ENCODE measurements around the gene MGP. TPM values are rescaled to one million over a fixed set of nuclear protein-coding genes. Genes with fewer than 3 reads are reported as not detected.

Gene MGP
- total RNA-seq, 2 experiments from 2014 or later: 1.3 to 1.8 TPM

DNA sequence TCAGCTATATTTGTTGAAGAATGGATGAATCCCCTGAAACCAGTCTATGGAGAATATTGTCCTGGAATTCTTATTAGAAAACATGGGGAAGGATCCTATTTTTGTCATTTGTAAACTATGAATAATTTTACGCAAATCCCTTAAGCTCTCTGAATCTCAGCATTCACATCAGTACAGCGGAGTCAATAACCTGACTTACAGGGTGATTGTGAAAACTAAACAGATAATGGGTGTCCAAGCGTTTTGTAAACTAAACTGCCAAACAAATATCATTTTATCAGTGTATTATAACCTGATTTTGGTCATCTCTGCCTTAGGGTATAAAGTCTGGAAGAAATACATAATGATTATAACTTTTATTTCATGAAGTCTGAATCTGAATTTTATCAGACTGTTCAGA, 52.3 kb downstream of the MGP start:
- CTCF ChIA-PET: no interaction called here

More for the DNA sequence above, 52.3 kb downstream of the MGP start:
- Mint-ChIP-seq H3K27ac (no peak overlapping the region), H3K27me3 (peaks cover 24% of the 10 kb centered on the region), H3K9me3 (no peaks in the 10 kb centered on the region), H3K36me3 (ENCODE audit: low read depth) (no peaks in the 10 kb centered on the region), H3K4me1 (ENCODE audit: low read depth) (no peaks in the 10 kb centered on the region), H3K4me3 (no peak overlapping the region)
- DNase-seq (no peak), ATAC-seq (ENCODE audit: poor library complexity) (no peak)
- Histone ChIP-seq H3K27me3 (ENCODE audit: control insufficient read depth in 1 of 2, insufficient read depth in 2 of 2, low read length in 2 of 2) (peaks cover 0 to 8% of the 10 kb centered on the region in 2 experiments), H3K4me1 (ENCODE audit: insufficient read depth, low read length) (no peaks in the 10 kb centered on the region), H3K4me3 (ENCODE audit: low read length) (no peak overlapping the region), H3K9me3 (ENCODE audit: control insufficient read depth in 1 of 2, insufficient read depth in 1 of 2, low read length in 2 of 2) (no peaks in the 10 kb centered on the region), H3K36me3 (ENCODE audit: insufficient read depth, low read length) (no peaks in the 10 kb centered on the region), H3K27ac (ENCODE audit: low read depth in 1 of 2, low read length in 2 of 2) (no peak overlapping the region)
- intact Hi-C loops (cut with DNase I, micrococcal nuclease): no loop called here
- TF ChIP-seq, protein P1, sequence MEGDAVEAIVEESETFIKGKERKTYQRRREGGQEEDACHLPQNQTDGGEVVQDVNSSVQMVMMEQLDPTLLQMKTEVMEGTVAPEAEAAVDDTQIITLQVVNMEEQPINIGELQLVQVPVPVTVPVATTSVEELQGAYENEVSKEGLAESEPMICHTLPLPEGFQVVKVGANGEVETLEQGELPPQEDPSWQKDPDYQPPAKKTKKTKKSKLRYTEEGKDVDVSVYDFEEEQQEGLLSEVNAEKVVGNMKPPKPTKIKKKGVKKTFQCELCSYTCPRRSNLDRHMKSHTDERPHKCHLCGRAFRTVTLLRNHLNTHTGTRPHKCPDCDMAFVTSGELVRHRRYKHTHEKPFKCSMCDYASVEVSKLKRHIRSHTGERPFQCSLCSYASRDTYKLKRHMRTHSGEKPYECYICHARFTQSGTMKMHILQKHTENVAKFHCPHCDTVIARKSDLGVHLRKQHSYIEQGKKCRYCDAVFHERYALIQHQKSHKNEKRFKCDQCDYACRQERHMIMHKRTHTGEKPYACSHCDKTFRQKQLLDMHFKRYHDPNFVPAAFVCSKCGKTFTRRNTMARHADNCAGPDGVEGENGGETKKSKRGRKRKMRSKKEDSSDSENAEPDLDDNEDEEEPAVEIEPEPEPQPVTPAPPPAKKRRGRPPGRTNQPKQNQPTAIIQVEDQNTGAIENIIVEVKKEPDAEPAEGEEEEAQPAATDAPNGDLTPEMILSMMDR (IDR thresholded peaks at IDR 0.05): no peak
- POLR2A ChIA-PET: no interaction called here

Other genes starting within 250 kb of the MGP start
- not detected for gene GUCY2C, start 189.3 kb downstream of the MGP start, total RNA-seq
- 100 to 1,000 TPM; 169 to 188 TPM for gene WBP11, start 82.4 kb downstream of the MGP start, total RNA-seq
- under 1 TPM; 0.11 to 0.22 TPM for gene C12orf60, start 82.2 kb downstream of the MGP start, total RNA-seq
- gene SMCO3, start 71.7 kb downstream of the MGP start, total RNA-seq: not detected
- not detected for gene ART4, start 42.3 kb downstream of the MGP start, total RNA-seq
- 10 to 100 TPM; 16.2 to 17.1 TPM for gene ERP27, start 52.7 kb upstream of the MGP start, total RNA-seq
- 100 to 1,000 TPM; 872 to 942 TPM for gene ARHGDIB, start 75.7 kb upstream of the MGP start, total RNA-seq
- gene PDE6H, start 87.2 kb upstream of the MGP start, total RNA-seq: not detected